Gastroesophageal sphincter (tissue), 4 donors: ENCODE results near the gene CPN2. TPM values are rescaled to one million over a fixed set of nuclear protein-coding genes. Genes with fewer than 3 reads are reported as not detected.

ENCODE experiments used
- ATAC-seq: fragments of 150-250 bp; one replicate; pipeline ENCODE4 v1.9.1; 2016; ENCODE audit warnings: mild to moderate bottlenecking, moderate library complexity
- H3K27ac ChIP-seq, 4 donors: fragments of 200-600 bp; sonication (generic) in 3 of 4; 1 replicate in 3 of 4; 2 replicates in 1 of 4; pipeline ENCODE4 v1.5.1; 2016 to 2019
- H3K27me3 ChIP-seq: fragments of 200-600 bp; sonication (generic); one replicate; pipeline ENCODE4 v1.5.1; 2019
- H3K36me3 ChIP-seq, 2 donors: fragments of 200-600 bp; sonication (generic); one replicate each; pipeline ENCODE4 v1.5.1; 2019; ENCODE audit warnings: control low read depth in 1 of 2
- H3K4me1 ChIP-seq, 3 donors: fragments of 200-600 bp; sonication (generic); 1 replicate in 2 of 3; 2 replicates in 1 of 3; pipeline ENCODE4 v1.5.1; 2016 to 2019; ENCODE audit warnings: control low read depth in 2 of 3
- H3K4me3 ChIP-seq, 2 donors: fragments of 200-600 bp; sonication (generic); one replicate each; pipeline ENCODE4 v1.5.1; 2019; ENCODE audit warnings: mild to moderate bottlenecking in 1 of 2, moderate library complexity in 1 of 2
- H3K9me3 ChIP-seq, 3 donors: fragments of 200-600 bp; sonication (generic); one replicate each; pipeline ENCODE4 v1.5.1; 2017 to 2019; ENCODE audit warnings: control low read depth in 2 of 3
- CTCF ChIP-seq, 4 experiments: fragments of 200-600 bp in 2 of 4; fragments of 450-650 bp in 2 of 4; sonication (generic) in 1 of 4; IDR thresholded peaks; one replicate each; pipeline ENCODE4 v1.5.1; 2017 to 2019; ENCODE audit warnings: antibody characterized with exemption in 4 of 4, mild to moderate bottlenecking in 2 of 4, moderate library complexity in 2 of 4
- EP300 ChIP-seq: sonication (generic); formaldehyde crosslinking; IDR thresholded peaks from one replicate; pipeline ENCODE4 v1.6.1; 2017; ENCODE audit warnings: antibody characterized with exemption, mild to moderate bottlenecking
- POLR2A ChIP-seq, 2 donors: fragments of 450-650 bp; IDR thresholded peaks; one replicate each; pipeline ENCODE4 v1.6.1; 2017; ENCODE audit warnings: antibody characterized with exemption in 2 of 2, mild to moderate bottlenecking in 2 of 2, moderate library complexity in 1 of 2
- POLR2AphosphoS5 ChIP-seq: sonication (generic); formaldehyde crosslinking; IDR thresholded peaks from one replicate; pipeline ENCODE4 v1.6.1; 2017; ENCODE audit warnings: antibody characterized with exemption
- WGBS, 2 donors: methylation state at CpG; one replicate each; pipeline ENCODE4 v1.1.5; 2018; ENCODE audit warnings: low coverage in 1 of 2; 5-methylcytosine and 5-hydroxymethylcytosine counted together
- total RNA-seq, 4 donors: library from RNA; depleted of rRNA; stranded (reverse); fragments of >200 nt; gene quantifications; one replicate each; pipeline ENCODE4 v1.1.0, GENCODE V29; 2016

CPN2 gene
- total RNA-seq, 4 donors from 2014 or later = not detected

- Histone ChIP-seq H3K9me3 (no peaks in the 10 kb centered on the region), H3K4me1 (no peaks in the 10 kb centered on the region), H3K27me3 (peaks cover 50% of the 10 kb centered on the region), H3K27ac (no peak overlapping the region), H3K36me3 (no peaks in the 10 kb centered on the region), H3K4me3 (no peak overlapping the region)
- ATAC-seq = no peak
- WGBS, 2 donors = 71 to 100% methylated on average over 1 of the region's 1 CpG
- TF ChIP-seq CTCF (IDR thresholded peaks at IDR 0.05) (no peak), POLR2A (IDR thresholded peaks at IDR 0.05) (no peak), POLR2AphosphoS5 (no peak)
Measured at GRCh38 chr3:194377708-194378107, 26.6 kb upstream of the CPN2 start.

DNA sequence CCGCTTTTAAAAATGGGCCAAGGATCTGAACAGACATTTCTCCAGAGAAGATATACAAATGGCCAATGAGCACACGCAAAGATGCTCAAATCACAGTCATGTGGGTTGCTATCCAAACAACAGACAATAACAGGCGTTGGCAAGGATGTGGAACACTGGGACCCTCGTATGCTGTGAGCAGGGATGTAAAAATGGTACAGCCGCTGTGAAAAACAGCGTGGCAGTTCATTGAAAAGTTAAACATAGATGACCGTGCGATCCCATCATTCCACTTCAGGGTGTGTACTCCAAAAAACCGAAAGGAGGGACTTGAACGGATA is 25.1 kb upstream of the CPN2 start:
- no peak for TF ChIP-seq CTCF (IDR thresholded peaks at IDR 0.05)
- no peak for TF ChIP-seq EP300
- TF ChIP-seq POLR2A (IDR thresholded peaks at IDR 0.05) = no peak
- no peaks in the 10 kb centered on the region for H3K4me1 ChIP-seq
- ATAC-seq = no peak
- no peak overlapping the region for H3K27ac ChIP-seq
- H3K9me3 ChIP-seq = no peaks in the 10 kb centered on the region
- peaks cover 45% of the 10 kb centered on the region for H3K27me3 ChIP-seq
- H3K4me3 ChIP-seq = no peak overlapping the region
- WGBS, 2 donors = 72 to 81% methylated on average over 9 to 10 of the region's 10 CpGs
- no peaks in the 10 kb centered on the region for H3K36me3 ChIP-seq

DNA sequence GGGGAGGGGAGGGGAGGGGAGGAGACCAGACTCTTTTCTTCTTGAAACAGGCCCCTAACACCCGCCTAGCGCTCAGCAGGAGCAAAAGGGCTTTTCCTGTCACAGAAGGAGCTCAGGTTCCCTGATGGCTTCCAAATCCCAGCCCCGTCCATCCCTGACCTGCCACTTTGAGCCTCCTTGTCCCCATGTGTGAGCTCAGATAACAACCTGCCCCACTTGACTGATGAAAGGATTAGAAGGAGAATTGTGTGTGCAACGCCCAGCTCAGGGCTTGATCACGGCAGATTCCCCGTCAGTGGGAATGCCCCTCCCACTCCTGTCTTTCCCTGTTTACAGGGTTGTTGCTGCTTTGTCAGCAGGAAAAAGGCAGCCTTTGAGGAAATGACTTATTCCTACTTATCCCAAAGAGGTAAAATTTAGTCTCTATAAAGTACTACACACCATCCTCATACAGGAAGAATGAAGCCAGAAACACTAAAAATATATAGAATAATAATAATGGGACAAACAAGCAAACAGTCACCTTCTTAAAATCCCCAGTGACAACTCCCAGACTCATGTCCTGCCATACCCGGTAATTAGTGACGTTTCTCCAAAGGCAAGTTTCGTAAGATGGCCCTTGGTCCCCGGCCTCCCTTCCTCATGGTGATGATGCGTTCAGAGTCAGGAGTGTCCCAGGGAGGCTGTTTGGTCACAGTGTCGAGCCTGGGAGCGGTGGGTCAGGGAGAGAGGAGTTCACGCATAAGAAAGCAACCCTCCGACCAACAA is 24.5 kb upstream of the CPN2 start:
- 58 to 63% methylated on average over 6 to 15 of the region's 15 CpGs for WGBS, 2 donors
- Histone ChIP-seq H3K4me3 (no peak overlapping the region), H3K9me3 (no peaks in the 10 kb centered on the region), H3K27ac (no peak overlapping the region), H3K36me3 (no peaks in the 10 kb centered on the region), H3K4me1 (no peaks in the 10 kb centered on the region), H3K27me3 (peaks cover 42% of the 10 kb centered on the region)
- ATAC-seq = no peak
- TF ChIP-seq POLR2A (IDR thresholded peaks at IDR 0.05) (no peak), EP300 (no peak), POLR2AphosphoS5 (no peak), CTCF (IDR thresholded peaks at IDR 0.05) (no peak)

DNA sequence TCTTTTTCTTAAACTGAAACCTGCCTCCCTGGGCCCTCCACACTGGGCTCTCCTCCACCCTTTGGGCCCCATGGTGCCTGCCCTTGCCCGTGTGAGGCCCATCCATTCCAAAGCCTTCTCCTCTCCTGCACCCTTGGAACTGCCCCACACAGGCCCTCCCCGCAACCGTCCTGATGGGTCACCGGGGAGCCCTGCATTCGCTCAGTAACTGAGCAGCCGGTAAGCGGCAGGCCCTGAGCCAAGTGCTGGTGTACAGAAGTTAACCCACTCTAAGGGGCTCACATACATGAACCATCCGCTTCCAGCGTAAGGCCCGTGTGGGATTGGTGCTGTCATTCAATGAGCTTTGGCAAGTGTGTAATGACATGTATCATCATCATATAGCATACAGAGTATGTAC is 23.8 kb upstream of the CPN2 start:
- no peaks in the 10 kb centered on the region for H3K4me1 ChIP-seq
- H3K9me3 ChIP-seq = no peaks in the 10 kb centered on the region
- peaks cover 40% of the 10 kb centered on the region for H3K27me3 ChIP-seq
- TF ChIP-seq POLR2AphosphoS5 (no peak), POLR2A (IDR thresholded peaks at IDR 0.05) (no peak), CTCF (IDR thresholded peaks at IDR 0.05) (no peak), EP300 (no peak)
- H3K27ac ChIP-seq = no peak overlapping the region
- ATAC-seq = no peak
- no peaks in the 10 kb centered on the region for H3K36me3 ChIP-seq
- no peak overlapping the region for H3K4me3 ChIP-seq
- 74 to 90% methylated on average over 2 to 5 of the region's 10 CpGs for WGBS, 2 donors

GRCh38 chr3:194373899-194374298 is 22.8 kb upstream of the CPN2 start:
- 75 to 100% methylated on average over 1 to 6 of the region's 8 CpGs for WGBS, 2 donors
- no peak overlapping the region for H3K4me3 ChIP-seq
- TF ChIP-seq POLR2A (IDR thresholded peaks at IDR 0.05) = no peak
- no peaks in the 10 kb centered on the region for H3K36me3 ChIP-seq
- ATAC-seq = no peak
- peaks cover 0 to 10% (median 0%) of the 10 kb centered on the region in 3 donors for H3K4me1 ChIP-seq
- H3K27ac ChIP-seq = no peak overlapping the region
- no peaks in the 10 kb centered on the region for H3K9me3 ChIP-seq
- H3K27me3 ChIP-seq = peaks cover 39% of the 10 kb centered on the region
